Peyer's patch (tissue), 4 donors: Measurements from ENCODE around the gene HAPLN3. TPM values are rescaled to one million over a fixed set of nuclear protein-coding genes. Genes with fewer than 3 reads are reported as not detected.

Experiments used
- DNase-seq, 3 donors: peaks; one replicate each; pipeline ENCODE4 v3.0.0-alpha.2; 2017 to 2019
- H3K27ac ChIP-seq, 4 donors: fragments of 200-600 bp; sonication (generic); one replicate each; pipeline ENCODE4 v1.5.1; 2016 to 2019
- H3K27me3 ChIP-seq, 2 donors: fragments of 200-600 bp; sonication (generic); one replicate each; pipeline ENCODE4 v1.5.1; 2019
- H3K36me3 ChIP-seq, 3 donors: fragments of 200-600 bp; sonication (generic); one replicate each; pipeline ENCODE4 v1.5.1; 2016 to 2019
- H3K4me1 ChIP-seq, 4 donors: fragments of 200-600 bp; sonication (generic); one replicate each; pipeline ENCODE4 v1.5.1; 2016 to 2019
- H3K4me3 ChIP-seq, 4 donors: fragments of 200-600 bp; sonication (generic); 1 replicate in 3 of 4; 2 replicates in 1 of 4; pipeline ENCODE4 v1.5.1; 2016 to 2019; ENCODE audit warnings: mild to moderate bottlenecking in 1 of 4
- H3K9me3 ChIP-seq, 4 donors: fragments of 200-600 bp; sonication (generic); one replicate each; pipeline ENCODE4 v1.5.1; 2016 to 2019; ENCODE audit warnings: mild to moderate bottlenecking in 1 of 4
- CTCF ChIP-seq, 6 experiments: fragments of 450-650 bp in 4 of 6; fragments of 200-600 bp in 2 of 6; sonication (generic) in 1 of 6; IDR thresholded peaks; one replicate each; pipeline ENCODE4 v1.5.1; 2017 to 2019; ENCODE audit warnings: antibody characterized with exemption in 6 of 6, mild to moderate bottlenecking in 3 of 6, moderate library complexity in 1 of 6
- POLR2A ChIP-seq, 2 donors: fragments of 450-650 bp; IDR thresholded peaks; one replicate each; pipeline ENCODE4 v1.5.1; 2017; ENCODE audit warnings: antibody characterized with exemption in 2 of 2, mild to moderate bottlenecking in 2 of 2, moderate library complexity in 2 of 2
- total RNA-seq, 4 donors: library from RNA; depleted of rRNA; stranded (reverse); fragments of >200 nt; gene quantifications; one replicate each; pipeline ENCODE4 v1.1.0, GENCODE V29; 2016

The HAPLN3 gene
- total RNA-seq, 4 donors from 2014 or later, result 3.7 to 21.5 (median 5.6) TPM

DNA sequence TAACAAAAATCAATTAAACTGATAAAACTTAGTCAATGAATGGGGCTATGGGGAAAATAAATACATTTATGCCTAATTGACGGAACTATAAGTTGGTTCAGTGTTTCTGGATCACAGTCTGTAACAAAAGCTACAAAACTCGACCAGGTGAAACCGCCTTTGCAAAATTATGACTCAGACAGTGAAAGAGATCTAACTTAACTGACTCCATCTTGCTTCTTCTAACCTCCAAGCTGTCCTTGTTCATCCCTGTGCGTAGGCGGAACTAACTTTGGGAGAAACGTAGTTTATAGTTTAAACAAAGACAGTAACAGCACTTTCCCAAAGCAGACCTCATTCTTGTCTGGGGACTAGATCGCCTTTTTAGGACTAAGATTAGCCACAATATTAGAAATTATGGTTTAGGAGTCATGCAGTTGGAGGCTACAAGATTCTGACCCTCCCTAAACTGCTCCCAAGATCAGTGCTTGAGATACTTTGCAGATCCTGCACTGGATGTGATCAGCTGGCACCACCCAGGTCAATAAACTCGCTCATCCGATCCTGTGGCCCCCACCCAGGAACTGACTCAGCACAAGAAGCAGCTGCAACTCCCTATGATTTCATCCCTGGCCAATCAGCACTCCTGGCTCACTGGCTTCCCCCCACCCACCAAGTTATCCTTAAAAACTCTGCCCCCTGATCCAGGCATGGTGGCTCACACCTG is 25.0 kb upstream of the HAPLN3 start:
- no peak for DNase-seq

GRCh38 chr15:88918738-88919137 is 23.4 kb upstream of the HAPLN3 start:
- H3K27ac ChIP-seq, result no peak overlapping the region
- no peaks in the 10 kb centered on the region for H3K36me3 ChIP-seq
- H3K4me3 ChIP-seq, result no peak overlapping the region
- no peaks in the 10 kb centered on the region for H3K4me1 ChIP-seq
- peak in 1 of 3 donors; percentile 65 for DNase-seq
- TF ChIP-seq CTCF (IDR thresholded peaks at IDR 0.05), result no peak
- TF ChIP-seq POLR2A (IDR thresholded peaks at IDR 0.05), result no peak
- no peaks in the 10 kb centered on the region for H3K9me3 ChIP-seq
- H3K27me3 ChIP-seq, result no peaks in the 10 kb centered on the region

More for the DNA sequence above, 25.0 kb upstream of the HAPLN3 start:
- Histone ChIP-seq H3K27me3 (no peaks in the 10 kb centered on the region), H3K4me3 (no peak overlapping the region), H3K27ac (no peak overlapping the region), H3K36me3 (no peaks in the 10 kb centered on the region), H3K4me1 (no peaks in the 10 kb centered on the region), H3K9me3 (no peaks in the 10 kb centered on the region)
- TF ChIP-seq POLR2A (IDR thresholded peaks at IDR 0.05) (no peak), CTCF (IDR thresholded peaks at IDR 0.05) (no peak)

- DNase-seq, result no peak
- no peaks in the 10 kb centered on the region for H3K27me3 ChIP-seq
- TF ChIP-seq CTCF (IDR thresholded peaks at IDR 0.05), result no peak
- TF ChIP-seq POLR2A (IDR thresholded peaks at IDR 0.05), result no peak
- H3K9me3 ChIP-seq, result no peaks in the 10 kb centered on the region
- H3K36me3 ChIP-seq, result no peaks in the 10 kb centered on the region
- no peaks in the 10 kb centered on the region for H3K4me1 ChIP-seq
- no peak overlapping the region for H3K27ac ChIP-seq
- H3K4me3 ChIP-seq, result no peak overlapping the region
Observed at GRCh38 chr15:88917760-88918159, 22.4 kb upstream of the HAPLN3 start.

- Histone ChIP-seq H3K36me3 (no peaks in the 10 kb centered on the region), H3K27ac (no peak overlapping the region), H3K4me3 (no peak overlapping the region), H3K9me3 (no peaks in the 10 kb centered on the region), H3K27me3 (no peaks in the 10 kb centered on the region), H3K4me1 (no peaks in the 10 kb centered on the region)
- no peak for TF ChIP-seq CTCF (IDR thresholded peaks at IDR 0.05)
- TF ChIP-seq POLR2A (IDR thresholded peaks at IDR 0.05), result no peak
- no peak for DNase-seq
Observed at GRCh38 chr15:88915354-88915753, 20.0 kb upstream of the HAPLN3 start.

DNA sequence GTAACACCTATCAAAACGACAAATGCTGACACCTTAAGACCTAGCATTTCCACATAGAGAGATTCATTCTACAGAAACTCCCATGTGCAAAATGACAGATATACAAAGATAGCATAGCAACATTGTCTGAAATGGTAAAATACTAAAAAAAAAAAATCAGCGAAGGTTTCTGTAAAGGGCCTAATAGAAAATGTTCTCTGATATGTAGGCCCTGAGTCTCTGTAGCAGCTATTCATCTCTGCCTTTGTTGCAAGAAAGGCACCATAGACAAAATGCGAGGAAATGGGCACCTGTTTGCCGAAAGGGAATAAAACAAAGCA is 18.5 kb upstream of the HAPLN3 start:
- Histone ChIP-seq H3K4me3 (peak overlapping the region in 1 of 4 donors; percentile 69), H3K4me1 (no peaks in the 10 kb centered on the region), H3K9me3 (no peaks in the 10 kb centered on the region), H3K36me3 (no peaks in the 10 kb centered on the region), H3K27me3 (no peaks in the 10 kb centered on the region), H3K27ac (no peak overlapping the region)
- DNase-seq, result no peak
- no peak for TF ChIP-seq POLR2A (IDR thresholded peaks at IDR 0.05)
- TF ChIP-seq CTCF (IDR thresholded peaks at IDR 0.05), result no peak
